ENCODE data around the gene NOL3.

DNA sequence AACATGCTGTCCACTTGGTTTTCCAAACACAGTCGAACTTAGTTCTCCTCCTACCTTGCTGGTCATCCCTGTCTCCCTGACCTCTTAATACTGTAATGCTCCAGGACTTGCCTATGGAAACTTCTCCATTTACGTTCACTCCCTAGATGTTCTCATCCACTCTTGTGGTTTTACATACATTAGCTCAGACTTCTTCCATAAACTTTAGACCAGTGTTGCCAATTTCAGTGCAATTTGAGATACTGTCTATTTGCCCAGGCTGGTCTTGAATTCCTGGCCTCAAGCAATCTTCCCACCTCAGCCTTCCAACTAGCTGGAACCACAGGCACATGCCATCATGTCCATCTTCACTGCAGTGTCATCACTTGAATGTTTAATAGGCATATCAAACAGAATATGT, 11.9 kb downstream of the NOL3 start:
- TF ChIP-seq GLI4 (CRISPR knock-in tag; IDR thresholded peaks at IDR 0.05; ENCODE audit: borderline replicate concordance) = no peak
- TF ChIP-seq CTCF (CRISPR knock-in tag; IDR thresholded peaks at IDR 0.05) = no peak
- no peak for TF ChIP-seq ZBTB8A (CRISPR knock-in tag; IDR thresholded peaks at IDR 0.05; ENCODE audit: borderline replicate concordance, low read depth)
